ENCODE results near the gene PLCB4.
A peak's percentile ranks its signal among the peaks of the same experiment; 100 is the strongest.

DNA sequence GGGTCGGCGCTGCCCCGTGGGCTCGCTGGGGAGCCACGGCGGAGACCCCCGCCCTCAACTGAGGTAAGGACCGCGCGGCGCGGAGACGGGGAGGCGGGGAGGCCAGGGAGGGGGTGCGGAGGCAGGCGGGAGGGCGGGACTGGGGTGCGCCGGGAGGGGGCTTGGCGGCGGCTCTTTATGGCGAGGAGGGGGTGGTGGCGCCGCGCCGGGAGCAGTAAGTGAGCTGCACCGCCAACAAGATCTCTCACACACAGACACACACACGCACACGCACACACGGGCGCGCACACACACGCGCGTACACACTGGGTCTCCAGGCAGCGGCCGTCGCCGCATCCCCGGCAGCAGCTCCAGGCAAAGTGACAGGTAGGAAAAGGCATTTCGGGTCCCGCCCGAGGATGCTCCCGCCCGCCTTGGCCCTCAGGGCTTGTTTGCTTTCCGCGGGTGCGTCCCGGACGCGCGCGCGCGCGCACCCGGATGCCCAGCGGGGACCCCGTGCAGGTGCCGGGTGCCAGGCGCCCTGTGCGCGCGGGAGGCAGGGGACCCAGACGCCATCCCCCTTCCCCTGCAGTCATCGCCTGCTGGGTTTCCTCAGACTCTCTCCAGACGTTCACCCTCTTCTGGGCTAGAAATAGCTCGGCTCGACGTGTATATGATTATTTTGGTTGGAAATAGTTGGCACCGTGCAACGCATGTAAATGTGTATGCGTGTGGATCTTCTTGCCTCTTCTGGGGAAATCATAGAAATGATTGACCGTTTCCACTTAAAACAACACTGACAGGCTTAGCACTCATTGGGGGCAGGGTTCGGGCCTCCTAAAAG lies at the start of gene PLCB4:
- TF ChIP-seq PRDM10 (tag by site-specific recombination; IDR thresholded peaks at IDR 0.05) (peak; percentile 55; the same call in 1 of the 2 replicates), ZSCAN30 (tag by site-specific recombination; IDR thresholded peaks at IDR 0.05) (peak; percentile 72; the same call in 1 of the 2 replicates), ZBTB8A (tag by site-specific recombination; IDR thresholded peaks at IDR 0.05) (peak; percentile 82), YY1 (tag by site-specific recombination; IDR thresholded peaks at IDR 0.05) (0 out of 2 replicates have a peak, but pooled peaks have one; percentile 18), ZNF146 (tag by site-specific recombination; IDR thresholded peaks at IDR 0.05) (no peak), ZBTB11 (tag by site-specific recombination; conservative IDR thresholded peaks at IDR 0.05; ENCODE audit: low read depth) (peak; percentile 67), ZBTB26 (tag by site-specific recombination; optimal IDR thresholded peaks at IDR 0.05) (peak; percentile 98)
- TF ChIP-seq, protein P1, sequence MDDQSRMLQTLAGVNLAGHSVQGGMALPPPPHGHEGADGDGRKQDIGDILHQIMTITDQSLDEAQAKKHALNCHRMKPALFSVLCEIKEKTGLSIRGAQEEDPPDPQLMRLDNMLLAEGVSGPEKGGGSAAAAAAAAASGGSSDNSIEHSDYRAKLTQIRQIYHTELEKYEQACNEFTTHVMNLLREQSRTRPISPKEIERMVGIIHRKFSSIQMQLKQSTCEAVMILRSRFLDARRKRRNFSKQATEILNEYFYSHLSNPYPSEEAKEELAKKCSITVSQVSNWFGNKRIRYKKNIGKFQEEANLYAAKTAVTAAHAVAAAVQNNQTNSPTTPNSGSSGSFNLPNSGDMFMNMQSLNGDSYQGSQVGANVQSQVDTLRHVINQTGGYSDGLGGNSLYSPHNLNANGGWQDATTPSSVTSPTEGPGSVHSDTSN (CRISPR knock-in tag; IDR thresholded peaks at IDR 0.05), result 0 out of 2 replicates have a peak, but pooled peaks have one; percentile 51

Measured in HEK293 (cell line).